HL-60 (cell line): ENCODE data around the gene TMEM217.

Experiments
- CTCF ChIP-seq: IDR thresholded peaks from one replicate; pipeline ENCODE4 v1.5.1; 2011; ENCODE audit warnings: low read length, control low read depth, inconsistent platforms; ENCODE audit not compliant: insufficient read depth
- POLR2AphosphoS5 ChIP-seq: IDR thresholded peaks from 2 replicates; pipeline ENCODE4 v1.6.1; 2012; ENCODE audit warnings: low read depth
- REST ChIP-seq: IDR thresholded peaks from 2 replicates; pipeline ENCODE4 v1.6.1; 2012; ENCODE audit warnings: low read depth; ENCODE audit not compliant: insufficient replicate concordance
- SPI1 ChIP-seq: IDR thresholded peaks from 2 replicates; pipeline ENCODE4 v1.6.1; 2012; ENCODE audit warnings: low read depth, mild to moderate bottlenecking, borderline replicate concordance

GRCh38 chr6:37282371-37282770 is 24.4 kb upstream of the TMEM217 start:
- TF ChIP-seq CTCF (no peak), SPI1 (no peak), REST (no peak), POLR2AphosphoS5 (no peak)
